Transverse colon (tissue), 4 donors: Measurements from ENCODE around the gene SLC19A1. TPM values are rescaled to one million over a fixed set of nuclear protein-coding genes. Genes with fewer than 3 reads are reported as not detected.

Experiments used
- DNase-seq: peaks from one replicate; pipeline ENCODE4 v3.0.0-alpha.2; 2019
- H3K27ac ChIP-seq, 4 donors: fragments of 200-600 bp; sonication (generic); 2 replicates each; pipeline ENCODE4 v1.5.1; 2016 to 2018; ENCODE audit warnings: inconsistent platforms in 4 of 4
- H3K27me3 ChIP-seq: fragments of 200-600 bp; sonication (generic); 2 replicates; pipeline ENCODE4 v1.5.1; 2017; ENCODE audit warnings: inconsistent platforms
- H3K36me3 ChIP-seq, 4 donors: fragments of 200-600 bp; sonication (generic); 2 replicates each; pipeline ENCODE4 v1.5.1; 2017 to 2019; ENCODE audit warnings: inconsistent platforms in 4 of 4
- H3K4me1 ChIP-seq, 4 donors: fragments of 200-600 bp; sonication (generic); 2 replicates each; pipeline ENCODE4 v1.5.1; 2017 to 2020; ENCODE audit warnings: inconsistent platforms in 4 of 4
- H3K4me3 ChIP-seq, 4 donors: fragments of 200-600 bp; sonication (generic); 1 replicate in 1 of 4; 2 replicates in 3 of 4; pipeline versions ENCODE4 v1.5.1 to v1.6.1; 2017 to 2019; ENCODE audit warnings: inconsistent platforms in 4 of 4
- H3K9me3 ChIP-seq, 2 donors: fragments of 200-600 bp; sonication (generic); 2 replicates each; pipeline ENCODE4 v1.5.1; 2017 to 2019; ENCODE audit warnings: inconsistent platforms in 2 of 2
- CTCF ChIP-seq, 5 experiments: fragments of 200-600 bp in 3 of 5; fragments of 450-650 bp in 2 of 5; sonication (generic) in 3 of 5; IDR thresholded peaks; 1 replicate in 2 of 5; 2 replicates in 3 of 5; pipeline ENCODE4 v1.5.1; 2016 to 2017; ENCODE audit warnings: antibody characterized with exemption in 5 of 5, inconsistent platforms in 3 of 5, mild to moderate bottlenecking in 2 of 5, moderate library complexity in 1 of 5
- EP300 ChIP-seq: sonication (generic); formaldehyde crosslinking; IDR thresholded peaks from one replicate; pipeline ENCODE4 v1.6.1; 2017; ENCODE audit warnings: antibody characterized with exemption, low read depth
- POLR2A ChIP-seq: fragments of 450-650 bp; IDR thresholded peaks from one replicate; pipeline ENCODE4 v1.6.1; 2016; ENCODE audit warnings: antibody characterized with exemption, mild to moderate bottlenecking, moderate library complexity
- POLR2AphosphoS5 ChIP-seq, 3 donors: sonication (generic); formaldehyde crosslinking; IDR thresholded peaks; one replicate each; pipeline ENCODE4 v1.6.1; 2016; ENCODE audit warnings: antibody characterized with exemption in 3 of 3
- WGBS, 2 donors: methylation state at CpG; one replicate each; pipeline ENCODE4 v1.1.5; 2018; ENCODE audit warnings: low coverage in 1 of 2; 5-methylcytosine and 5-hydroxymethylcytosine counted together
- in situ Hi-C, 4 donors: fragments of 200-750 bp; cut with MboI; loops; one replicate each; pipeline versions ENCODE4 v1.15.0 to v1.15.1; 2017; ENCODE audit warnings: low sequenced_read_pairs in 3 of 4, low pct_ligation_motif_present in 1 of 4, low pct_unique_long_range_greater_than_20kb in 1 of 4
- intact Hi-C: fragments of 100-400 bp; cut with DNase I; formaldehyde crosslinking; loops from one replicate; pipeline ENCODE4 v1.15.1; 2023; ENCODE audit warnings: low total_unique reads
- total RNA-seq, 4 donors: library from RNA; depleted of rRNA; stranded (reverse); fragments of >200 nt; gene quantifications; one replicate each; pipeline ENCODE4 v1.1.0, GENCODE V29; 2016

Gene SLC19A1
- total RNA-seq, 4 donors from 2014 or later, result 8.3 to 24.1 (median 17.3) TPM

- in situ Hi-C loops, result loop anchor here in 2 of 4 donors (25.0 kb wide), 1 partner anchor 259 kb away; no protein-coding TSS in a partner anchor
Observed at GRCh38 chr21:45552696-45553391, 10.6 kb upstream of the SLC19A1 start.

GRCh38 chr21:45551783-45552695 lies 9.8 kb upstream of the SLC19A1 start:
- 82 to 92% methylated on average over 3 to 33 of the region's 35 CpGs for WGBS, 2 donors
- intact Hi-C loops, result loop anchor here (10.0 kb wide), 1 partner anchor 273 kb away; no protein-coding TSS in a partner anchor

More at GRCh38 chr21:45552696-45553391, 10.6 kb upstream of the SLC19A1 start:
- peaks cover 0 to 18% (median 11%) of the 10 kb centered on the region in 4 donors for H3K4me1 ChIP-seq
- H3K9me3 ChIP-seq, result no peaks in the 10 kb centered on the region
- no peak overlapping the region for H3K27ac ChIP-seq
- H3K36me3 ChIP-seq, result no peaks in the 10 kb centered on the region
- no peak overlapping the region for H3K4me3 ChIP-seq
- no peaks in the 10 kb centered on the region for H3K27me3 ChIP-seq
- WGBS, 2 donors, result 80% methylated on average over 29 of the region's 29 CpGs; no CpG with 5 or more reads in 1 of the 2 donors
- intact Hi-C loops, result loop anchor here (10.0 kb wide), 1 partner anchor 272 kb away; no protein-coding TSS in a partner anchor
- TF ChIP-seq EP300 (no peak), POLR2AphosphoS5 (IDR thresholded peaks at IDR 0.05) (no peak), CTCF (IDR thresholded peaks at IDR 0.05) (no peak), POLR2A (no peak)
- DNase-seq, result no peak

GRCh38 chr21:45551316-45551715 lies 9.1 kb upstream of the SLC19A1 start:
- intact Hi-C loops, result loop anchor here (10.0 kb wide), 1 partner anchor 273 kb away; no protein-coding TSS in a partner anchor
- DNase-seq, result no peak
- H3K27ac ChIP-seq, result peak overlapping the region; percentile 25 to 68 (median 49)

More at GRCh38 chr21:45551783-45552695, 9.8 kb upstream of the SLC19A1 start:
- no peaks in the 10 kb centered on the region for H3K27me3 ChIP-seq
- H3K9me3 ChIP-seq, result no peaks in the 10 kb centered on the region
- peaks cover 0 to 18% (median 11%) of the 10 kb centered on the region in 4 donors for H3K4me1 ChIP-seq
- TF ChIP-seq POLR2AphosphoS5 (IDR thresholded peaks at IDR 0.05) (no peak), CTCF (IDR thresholded peaks at IDR 0.05) (no peak), POLR2A (no peak), EP300 (no peak)
- no peak for DNase-seq
- in situ Hi-C loops, result loop anchor here in 2 of 4 donors (25.0 kb wide), 1 partner anchor 260 kb away; no protein-coding TSS in a partner anchor
- no peak overlapping the region for H3K4me3 ChIP-seq
- no peaks in the 10 kb centered on the region for H3K36me3 ChIP-seq
- peak overlapping the region; percentile 25 to 68 (median 49) for H3K27ac ChIP-seq

More at GRCh38 chr21:45551316-45551715, 9.1 kb upstream of the SLC19A1 start:
- no peak overlapping the region for H3K4me3 ChIP-seq
- H3K9me3 ChIP-seq, result no peaks in the 10 kb centered on the region
- WGBS, 2 donors, result 46% methylated on average over 5 to 8 of the region's 8 CpGs
- TF ChIP-seq EP300 (no peak), POLR2AphosphoS5 (IDR thresholded peaks at IDR 0.05) (no peak), POLR2A (no peak), CTCF (IDR thresholded peaks at IDR 0.05) (no peak)
- H3K27me3 ChIP-seq, result no peaks in the 10 kb centered on the region
- in situ Hi-C loops, result loop anchor here in 2 of 4 donors (25.0 kb wide), 1 partner anchor 261 kb away; no protein-coding TSS in a partner anchor
- peaks cover 0 to 18% (median 11%) of the 10 kb centered on the region in 4 donors for H3K4me1 ChIP-seq
- no peaks in the 10 kb centered on the region for H3K36me3 ChIP-seq
